Measurements from ENCODE around the gene ANGPTL8. TPM values are rescaled to one million over a fixed set of nuclear protein-coding genes. Genes with fewer than 3 reads are reported as not detected.

The ANGPTL8 gene
- total RNA-seq, 1 donor from 2014 or later, result not detected

DNA sequence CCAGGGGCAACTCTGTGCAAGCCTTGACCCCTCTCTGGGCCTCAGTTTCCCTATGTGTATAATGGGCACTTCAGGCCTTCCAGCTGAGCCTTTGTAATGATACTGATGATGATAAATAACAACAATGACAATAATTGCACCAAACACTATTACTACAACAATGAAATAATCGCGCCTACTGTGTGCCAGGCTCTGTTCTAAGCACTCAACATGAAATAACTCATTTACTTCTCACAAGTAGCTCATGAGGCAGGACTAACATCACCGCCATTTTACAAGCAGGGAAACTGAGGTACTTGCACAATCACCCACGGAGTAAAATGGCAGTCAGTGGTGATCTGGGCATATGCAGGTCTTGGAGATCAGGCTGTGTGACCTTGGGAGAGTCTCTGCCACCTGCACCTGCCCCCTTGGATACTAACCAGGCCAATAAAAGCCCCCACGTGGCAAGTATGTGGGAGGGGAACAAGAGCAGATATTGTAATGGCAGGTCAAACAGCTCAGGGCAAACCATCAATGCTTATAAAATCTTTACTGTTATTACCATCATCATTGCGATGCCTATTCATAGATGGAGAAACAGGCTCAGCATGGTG lies 540 bp upstream of the ANGPTL8 start:
- TF ChIP-seq, protein P1, sequence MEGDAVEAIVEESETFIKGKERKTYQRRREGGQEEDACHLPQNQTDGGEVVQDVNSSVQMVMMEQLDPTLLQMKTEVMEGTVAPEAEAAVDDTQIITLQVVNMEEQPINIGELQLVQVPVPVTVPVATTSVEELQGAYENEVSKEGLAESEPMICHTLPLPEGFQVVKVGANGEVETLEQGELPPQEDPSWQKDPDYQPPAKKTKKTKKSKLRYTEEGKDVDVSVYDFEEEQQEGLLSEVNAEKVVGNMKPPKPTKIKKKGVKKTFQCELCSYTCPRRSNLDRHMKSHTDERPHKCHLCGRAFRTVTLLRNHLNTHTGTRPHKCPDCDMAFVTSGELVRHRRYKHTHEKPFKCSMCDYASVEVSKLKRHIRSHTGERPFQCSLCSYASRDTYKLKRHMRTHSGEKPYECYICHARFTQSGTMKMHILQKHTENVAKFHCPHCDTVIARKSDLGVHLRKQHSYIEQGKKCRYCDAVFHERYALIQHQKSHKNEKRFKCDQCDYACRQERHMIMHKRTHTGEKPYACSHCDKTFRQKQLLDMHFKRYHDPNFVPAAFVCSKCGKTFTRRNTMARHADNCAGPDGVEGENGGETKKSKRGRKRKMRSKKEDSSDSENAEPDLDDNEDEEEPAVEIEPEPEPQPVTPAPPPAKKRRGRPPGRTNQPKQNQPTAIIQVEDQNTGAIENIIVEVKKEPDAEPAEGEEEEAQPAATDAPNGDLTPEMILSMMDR (conservative IDR thresholded peaks at IDR 0.05), result no peak
- no peaks in the 10 kb centered on the region for H3K36me3 Mint-ChIP-seq (ENCODE audit: low read depth)
- no peak overlapping the region for H3K4me3 Mint-ChIP-seq
- no peak for DNase-seq (ENCODE audit: low read depth, low spot score)
- no peaks in the 10 kb centered on the region for H3K27me3 Mint-ChIP-seq (ENCODE audit: low read depth)
- H3K4me1 Mint-ChIP-seq, result peaks cover 15% of the 10 kb centered on the region
- H3K9me3 Mint-ChIP-seq, result no peaks in the 10 kb centered on the region
- no peak overlapping the region for H3K27ac Mint-ChIP-seq (ENCODE audit: unreplicated experiment)

DNA sequence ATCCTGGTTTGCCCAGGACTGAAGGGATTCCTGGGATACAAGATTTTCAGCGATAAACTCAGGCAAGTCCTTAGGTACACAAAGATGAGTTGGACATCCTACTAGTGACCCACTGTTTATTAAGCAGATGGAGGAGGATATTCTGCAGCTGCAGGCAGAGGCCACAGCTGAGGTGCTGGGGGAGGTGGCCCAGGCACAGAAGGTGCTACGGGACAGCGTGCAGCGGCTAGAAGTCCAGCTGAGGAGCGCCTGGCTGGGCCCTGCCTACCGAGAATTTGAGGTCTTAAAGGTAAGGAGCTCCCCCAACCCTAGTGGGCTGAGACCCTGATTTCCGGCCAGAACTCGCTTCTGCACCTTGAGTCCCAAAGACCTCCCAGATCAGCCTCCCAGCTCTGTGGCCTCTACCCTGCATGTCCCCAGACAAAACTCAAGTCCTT lies 607 bp downstream of the ANGPTL8 start:
- DNase-seq (ENCODE audit: low read depth, low spot score), result no peak
- H3K4me1 Mint-ChIP-seq, result peaks cover 16% of the 10 kb centered on the region
- H3K36me3 Mint-ChIP-seq (ENCODE audit: low read depth), result no peaks in the 10 kb centered on the region
- H3K4me3 Mint-ChIP-seq, result no peak overlapping the region
- TF ChIP-seq, protein P1 (conservative IDR thresholded peaks at IDR 0.05), result no peak
- H3K27ac Mint-ChIP-seq (ENCODE audit: unreplicated experiment), result no peak overlapping the region
- no peaks in the 10 kb centered on the region for H3K9me3 Mint-ChIP-seq
- no peaks in the 10 kb centered on the region for H3K27me3 Mint-ChIP-seq (ENCODE audit: low read depth)

DNA sequence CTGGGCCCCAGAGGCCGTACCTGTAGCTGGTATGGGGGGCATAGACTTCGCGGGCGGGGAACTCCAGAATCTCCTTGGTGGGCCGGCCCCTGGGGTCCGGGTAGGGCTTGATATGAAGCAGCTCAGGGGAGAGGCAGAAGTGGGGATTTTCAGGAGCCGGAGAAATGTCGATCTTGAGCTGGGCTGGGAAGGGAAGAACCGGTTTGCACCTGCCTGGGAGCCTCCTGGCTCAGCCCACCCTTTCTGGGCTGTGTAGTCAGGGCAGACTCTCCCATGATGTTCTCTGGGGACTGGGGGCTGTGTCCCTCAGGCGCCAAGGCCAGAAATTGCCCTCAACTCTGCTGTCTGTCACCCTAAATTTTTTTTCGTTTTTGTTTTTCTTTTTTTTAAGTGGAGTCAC lies 2.6 kb downstream of the ANGPTL8 start:
- Mint-ChIP-seq H3K9me3 (no peaks in the 10 kb centered on the region), H3K27me3 (ENCODE audit: low read depth) (no peaks in the 10 kb centered on the region), H3K27ac (ENCODE audit: unreplicated experiment) (no peak overlapping the region), H3K36me3 (ENCODE audit: low read depth) (no peaks in the 10 kb centered on the region), H3K4me1 (peaks cover 10% of the 10 kb centered on the region), H3K4me3 (no peak overlapping the region)
- TF ChIP-seq, protein P1 (conservative IDR thresholded peaks at IDR 0.05), result no peak
- DNase-seq (ENCODE audit: low read depth, low spot score), result no peak

DNA sequence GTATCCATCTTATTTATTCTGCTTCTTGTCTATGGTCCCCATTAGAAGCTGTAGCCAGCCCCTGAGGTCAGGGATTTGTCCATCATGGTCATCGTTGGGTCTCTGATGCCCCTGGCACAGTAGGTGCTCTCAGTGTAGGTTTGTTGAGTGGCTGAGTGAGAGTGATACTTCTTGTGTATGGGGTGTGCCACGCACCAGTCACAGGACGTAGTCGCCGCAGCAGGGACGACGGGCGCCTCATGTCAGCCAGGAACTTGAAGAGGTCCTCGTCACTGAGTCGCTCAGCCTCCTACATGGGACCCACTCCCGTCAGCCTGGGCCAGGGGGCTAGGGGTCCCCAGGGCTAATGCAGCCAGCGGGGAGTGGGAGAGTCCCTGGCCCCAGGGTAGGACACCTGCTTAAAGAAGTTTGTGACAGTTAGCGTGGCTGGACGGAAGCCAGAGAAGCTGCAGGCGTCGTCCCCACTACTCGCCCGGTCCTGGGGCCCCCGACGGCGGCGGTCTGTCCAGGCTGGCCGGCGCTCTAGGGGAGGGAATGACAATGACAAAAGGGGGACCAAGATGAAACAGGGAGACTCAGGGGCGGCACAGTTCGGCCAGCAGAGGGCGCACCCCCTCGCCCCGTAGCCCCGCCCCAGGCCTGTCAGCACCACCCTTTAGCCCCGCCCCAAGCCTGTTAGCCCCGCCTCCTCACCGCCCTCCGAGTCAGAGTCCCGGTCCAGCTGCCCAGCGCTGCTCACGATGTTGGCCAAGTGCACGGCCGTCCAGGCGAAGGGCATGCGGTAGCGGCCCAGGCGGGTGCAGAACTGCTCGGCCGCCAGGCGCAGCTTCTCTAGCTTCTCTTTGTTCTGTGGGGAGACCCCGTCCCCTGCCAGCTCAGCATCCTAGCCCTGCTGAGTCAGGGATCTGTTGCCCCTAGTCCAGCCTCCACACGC lies 3.7 kb downstream of the ANGPTL8 start:
- H3K4me3 Mint-ChIP-seq, result no peak overlapping the region
- H3K4me1 Mint-ChIP-seq, result peaks cover 6% of the 10 kb centered on the region
- H3K27me3 Mint-ChIP-seq (ENCODE audit: low read depth), result no peaks in the 10 kb centered on the region
- TF ChIP-seq, protein P1 (conservative IDR thresholded peaks at IDR 0.05), result peak; percentile 84
- no peaks in the 10 kb centered on the region for H3K36me3 Mint-ChIP-seq (ENCODE audit: low read depth)
- H3K9me3 Mint-ChIP-seq, result no peaks in the 10 kb centered on the region
- DNase-seq (ENCODE audit: low read depth, low spot score), result peak; percentile 99
- H3K27ac Mint-ChIP-seq (ENCODE audit: unreplicated experiment), result peak overlapping the region; percentile 96

DNA sequence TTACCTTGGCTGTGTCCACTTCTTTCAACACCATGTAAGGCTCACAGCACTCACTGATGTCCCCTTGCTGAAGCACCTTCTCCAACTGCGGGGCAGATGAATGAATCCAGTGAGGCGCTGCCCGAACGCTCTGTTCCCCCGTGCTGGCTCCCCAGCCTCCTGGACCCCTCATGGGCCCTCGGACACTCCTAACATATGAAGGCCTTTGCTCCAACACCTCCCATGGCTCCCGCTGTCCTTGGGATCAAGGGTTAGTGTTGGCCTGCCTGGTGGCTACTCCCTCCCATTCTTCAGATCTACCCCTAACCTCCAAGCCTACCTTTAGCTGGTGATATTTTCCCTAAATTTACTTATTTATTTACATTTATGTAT lies 4.4 kb downstream of the ANGPTL8 start:
- H3K4me3 Mint-ChIP-seq, result no peak overlapping the region
- H3K27me3 Mint-ChIP-seq (ENCODE audit: low read depth), result no peaks in the 10 kb centered on the region
- H3K36me3 Mint-ChIP-seq (ENCODE audit: low read depth), result no peaks in the 10 kb centered on the region
- no peaks in the 10 kb centered on the region for H3K9me3 Mint-ChIP-seq
- no peak for DNase-seq (ENCODE audit: low read depth, low spot score)
- TF ChIP-seq, protein P1 (conservative IDR thresholded peaks at IDR 0.05), result no peak
- no peak overlapping the region for H3K27ac Mint-ChIP-seq (ENCODE audit: unreplicated experiment)
- peaks cover 6% of the 10 kb centered on the region for H3K4me1 Mint-ChIP-seq
